T1000 (cell line): ENCODE results near the gene TPX2.

ENCODE experiments used
- DNase-seq: peaks from one replicate; lab custom pipeline; 2025; ENCODE audit warnings: mixed read lengths; lab: John Stamatoyannopoulos, UW

The TPX2 gene

DNA sequence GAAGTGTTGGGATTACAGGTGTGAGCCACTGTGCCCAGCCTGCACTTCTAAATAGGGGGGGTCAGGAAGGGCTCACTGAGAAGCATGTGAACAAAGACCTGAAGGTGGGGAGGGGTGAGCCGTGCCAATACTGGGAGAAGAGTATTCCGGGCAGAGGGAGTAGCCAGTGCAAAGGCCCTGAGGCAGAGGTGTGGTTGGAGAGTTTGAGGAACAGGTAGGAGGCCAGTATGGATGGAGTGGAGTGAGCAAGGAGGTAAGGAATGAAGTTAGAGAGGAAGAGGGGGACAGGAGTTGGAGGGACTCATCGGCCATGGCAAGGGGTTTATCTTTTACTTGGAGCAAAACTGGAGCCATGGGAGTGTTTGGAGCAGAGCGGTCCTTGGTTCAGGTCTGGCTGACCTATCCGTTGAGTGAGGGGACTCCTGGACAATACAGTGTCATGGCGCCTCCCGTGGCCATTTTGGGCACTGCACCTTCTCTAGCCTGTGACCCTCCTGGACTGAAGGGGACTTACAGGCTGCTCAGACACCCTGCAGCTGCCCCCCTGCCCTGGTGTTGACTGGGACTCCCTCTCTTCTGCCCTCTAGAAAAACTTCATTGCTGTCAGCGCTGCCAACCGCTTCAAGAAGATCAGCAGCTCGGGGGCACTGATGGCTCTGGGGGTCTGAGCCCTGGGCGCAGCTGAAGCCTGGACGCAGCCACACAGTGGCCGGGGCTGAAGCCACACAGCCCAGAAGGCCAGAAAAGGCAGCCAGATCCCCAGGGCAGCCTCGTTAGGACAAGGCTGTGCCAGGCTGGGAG is 94.2 kb downstream of the TPX2 start:
- DNase-seq = no peak

DNA sequence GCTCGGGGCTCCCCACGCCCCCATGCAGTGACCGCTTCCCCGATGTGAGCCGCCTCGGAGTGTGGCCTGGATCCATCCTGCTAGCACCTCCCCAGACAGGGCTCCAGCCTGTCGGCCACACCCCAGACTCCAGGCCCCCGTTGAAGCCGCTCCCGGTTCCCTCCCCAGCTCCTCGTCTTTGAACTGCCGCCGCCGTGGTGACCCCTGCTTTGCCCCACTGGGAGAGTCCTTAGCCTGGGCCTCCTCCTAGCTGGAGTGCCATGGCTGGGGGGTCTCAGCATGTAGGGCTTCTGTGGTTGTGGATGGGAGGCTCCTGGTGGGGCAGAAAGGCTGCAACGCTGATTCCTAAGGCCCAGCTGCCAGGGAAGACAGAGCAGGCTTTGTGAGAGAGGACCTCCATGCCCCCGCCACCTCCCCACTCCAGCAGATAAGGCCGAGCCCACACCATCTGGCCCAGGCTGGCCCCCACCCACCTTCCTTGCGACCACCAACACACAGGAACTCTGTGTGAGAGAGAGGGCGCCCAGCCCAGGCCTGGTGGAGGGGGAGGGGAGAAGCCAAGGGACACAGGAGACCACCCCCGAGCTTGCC is 94.9 kb downstream of the TPX2 start:
- no peak for DNase-seq

DNA sequence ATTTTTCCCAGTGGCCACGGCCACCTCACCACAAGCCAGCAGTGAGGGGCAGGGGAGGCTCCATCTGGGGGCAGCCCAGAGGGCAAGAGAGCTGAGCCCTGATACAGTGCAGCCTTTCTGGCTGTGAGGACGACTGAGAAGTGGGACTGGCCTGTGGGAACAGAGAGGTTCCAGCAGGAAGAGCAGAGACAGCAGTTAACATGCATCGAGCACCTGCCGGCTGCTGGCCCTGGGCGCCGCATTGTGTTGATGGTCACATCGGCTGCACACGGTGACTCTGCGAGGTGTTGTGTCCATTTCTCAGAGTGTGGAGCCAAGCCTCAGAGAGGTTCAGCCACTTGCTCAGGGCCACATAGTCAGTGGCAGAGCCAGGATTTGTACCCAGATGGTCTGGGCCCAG is 96.5 kb downstream of the TPX2 start:
- DNase-seq = no peak

DNA sequence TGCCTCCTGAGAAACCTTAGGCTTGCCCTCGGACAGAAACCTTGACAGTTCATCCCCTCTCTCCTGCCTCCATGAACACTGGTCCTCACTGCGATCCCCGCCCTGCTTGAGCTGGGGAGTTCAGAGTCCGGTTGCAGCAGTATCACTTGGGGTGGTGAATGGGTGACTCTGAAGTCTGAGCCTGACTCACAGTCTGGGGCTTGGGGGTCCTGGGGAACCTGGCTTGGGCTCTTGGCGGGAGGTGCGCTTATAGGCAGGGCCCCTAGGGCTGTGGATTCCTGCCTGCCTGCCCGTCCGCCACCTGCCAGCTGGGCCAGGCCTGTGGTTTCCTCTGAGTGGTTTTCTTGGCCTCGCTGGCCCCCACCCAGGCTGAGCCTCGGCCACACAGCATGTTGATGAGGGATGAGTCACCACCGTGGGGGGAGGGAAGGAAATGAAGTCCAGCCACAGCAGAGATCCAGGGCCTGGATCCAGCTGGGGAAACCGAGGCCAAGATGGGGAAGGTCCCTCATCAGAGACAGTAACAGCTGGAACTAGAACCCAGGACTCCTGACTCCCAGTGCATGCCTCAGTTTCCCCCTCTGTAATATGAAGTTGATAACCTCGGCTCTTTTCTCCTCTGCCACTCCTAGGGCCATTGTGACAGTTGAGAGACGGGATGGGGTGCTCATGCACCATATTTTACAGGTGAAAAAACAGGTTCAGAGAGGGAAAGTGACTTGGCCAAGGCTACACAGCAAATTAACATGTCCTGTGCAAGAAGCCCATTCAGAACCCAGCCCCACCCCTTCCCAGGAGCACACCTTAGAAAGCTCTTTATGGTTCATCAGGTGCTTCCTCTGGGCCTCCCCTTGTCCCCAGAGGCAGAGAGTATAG is 97.1 kb downstream of the TPX2 start:
- peak; percentile 72 for DNase-seq

GRCh38 chr20:31836853-31837608 is 97.9 kb downstream of the TPX2 start:
- no peak for DNase-seq

GRCh38 chr20:31837896-31838397 is 98.9 kb downstream of the TPX2 start:
- peak; percentile 11 for DNase-seq

DNA sequence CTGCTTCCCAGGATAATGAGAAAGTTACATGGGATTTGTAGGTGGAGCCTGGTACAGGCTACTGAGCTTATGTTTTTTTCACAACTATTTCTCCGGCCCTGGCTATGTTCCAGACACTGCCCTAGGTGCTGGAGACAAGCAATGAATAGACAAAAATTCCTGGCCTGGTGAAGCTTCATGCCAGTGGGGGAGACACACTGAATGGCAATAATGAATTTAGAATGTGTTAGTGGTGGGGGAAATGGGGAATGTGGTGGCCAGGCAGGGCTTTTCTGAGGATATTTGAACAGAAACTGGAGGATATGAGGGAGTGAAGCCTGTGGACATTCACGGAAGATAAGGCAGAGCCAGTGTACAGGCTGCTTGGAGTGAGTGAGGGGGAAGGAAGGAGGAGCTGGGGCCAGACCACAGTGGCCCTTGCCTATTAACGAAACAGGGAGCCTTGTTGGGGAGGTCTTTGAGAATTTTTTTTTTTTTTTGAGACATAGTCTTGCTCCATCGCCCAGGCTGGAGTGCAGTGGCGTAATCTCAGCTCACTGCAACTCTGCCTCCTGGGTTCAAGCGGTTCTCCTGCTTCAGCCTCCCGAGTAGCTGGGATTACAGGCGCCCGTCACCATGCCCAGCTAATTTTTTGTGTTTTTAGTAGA is 99.7 kb downstream of the TPX2 start:
- DNase-seq = no peak

DNA sequence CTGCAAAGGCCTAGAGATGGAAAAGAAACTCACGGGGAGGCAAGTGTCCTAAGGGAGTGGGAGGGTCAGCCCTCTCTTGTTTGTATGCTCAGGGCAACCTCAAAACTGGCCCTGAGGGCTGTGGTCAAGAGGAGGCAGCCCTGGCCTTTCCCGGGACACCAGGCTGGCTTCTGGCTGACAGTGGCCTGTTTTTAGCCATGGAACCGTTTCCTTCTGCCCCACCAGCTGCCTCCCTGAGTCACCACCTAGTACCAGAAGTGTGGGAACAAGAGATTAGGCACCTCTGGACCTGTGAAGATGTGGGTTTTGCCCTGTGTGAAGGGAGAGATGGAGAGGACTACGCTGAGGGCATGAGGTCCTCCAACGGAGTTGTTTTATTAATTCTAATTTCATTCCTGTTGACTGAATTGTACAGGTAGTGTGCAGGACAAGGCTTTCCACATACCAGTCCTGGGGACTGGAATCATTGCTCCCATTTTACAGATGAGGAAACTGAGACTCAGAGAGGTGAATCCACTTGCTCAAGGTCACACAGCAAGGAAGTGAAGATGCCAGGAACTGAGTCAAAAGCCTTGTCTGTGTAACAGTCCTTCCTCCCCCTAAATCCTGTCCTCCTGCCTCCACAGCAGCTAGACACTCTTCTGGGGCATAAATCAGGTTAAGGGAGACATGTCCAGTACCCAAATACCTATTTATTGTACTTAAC is 100.8 kb downstream of the TPX2 start:
- DNase-seq = no peak

DNA sequence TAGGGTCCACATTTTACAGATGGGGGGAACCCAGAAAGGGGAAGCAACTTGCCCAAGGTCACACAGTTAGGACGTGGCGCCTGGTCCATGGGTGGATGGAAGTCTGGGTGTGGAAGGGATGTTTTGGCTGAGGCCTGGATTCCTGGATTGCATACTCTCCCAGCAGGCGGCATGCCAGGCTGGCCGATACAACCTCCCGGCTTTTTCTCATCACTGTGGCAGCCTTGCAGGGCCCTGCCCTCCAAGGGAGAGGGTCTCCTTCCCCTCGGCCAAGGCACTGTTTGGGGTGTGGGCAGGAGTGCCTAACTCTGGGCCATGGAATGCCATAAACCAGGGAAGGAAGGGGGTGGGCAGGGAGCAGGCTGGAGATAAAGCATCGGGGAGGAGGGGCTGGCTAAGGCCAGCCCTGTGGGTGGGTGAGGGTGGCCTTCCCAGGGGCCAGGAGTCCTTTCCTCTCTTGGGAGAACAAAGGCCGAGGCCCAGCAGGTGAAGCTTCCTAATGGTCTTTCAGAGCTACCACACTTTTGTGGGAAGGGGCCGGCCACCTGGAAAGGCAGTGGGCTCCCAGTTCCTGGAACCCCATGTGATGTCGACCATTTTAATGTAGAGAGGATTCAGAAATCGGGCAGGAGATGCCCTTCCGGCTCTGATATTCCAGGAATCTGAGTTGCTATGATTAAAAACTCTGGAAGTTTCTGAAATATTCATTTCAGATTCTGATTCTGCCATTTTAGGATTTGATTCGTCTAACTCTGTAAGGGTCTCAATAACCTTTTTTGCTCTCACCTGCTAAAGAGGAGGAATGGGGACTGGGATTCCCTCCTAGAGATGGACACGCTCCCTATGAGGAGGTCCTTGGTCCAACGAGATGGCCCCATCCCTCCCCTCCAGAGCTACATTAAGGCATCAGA is 102.1 kb downstream of the TPX2 start:
- no peak for DNase-seq

GRCh38 chr20:31841928-31842327 is 102.8 kb downstream of the TPX2 start:
- DNase-seq = peak; percentile 46

DNA sequence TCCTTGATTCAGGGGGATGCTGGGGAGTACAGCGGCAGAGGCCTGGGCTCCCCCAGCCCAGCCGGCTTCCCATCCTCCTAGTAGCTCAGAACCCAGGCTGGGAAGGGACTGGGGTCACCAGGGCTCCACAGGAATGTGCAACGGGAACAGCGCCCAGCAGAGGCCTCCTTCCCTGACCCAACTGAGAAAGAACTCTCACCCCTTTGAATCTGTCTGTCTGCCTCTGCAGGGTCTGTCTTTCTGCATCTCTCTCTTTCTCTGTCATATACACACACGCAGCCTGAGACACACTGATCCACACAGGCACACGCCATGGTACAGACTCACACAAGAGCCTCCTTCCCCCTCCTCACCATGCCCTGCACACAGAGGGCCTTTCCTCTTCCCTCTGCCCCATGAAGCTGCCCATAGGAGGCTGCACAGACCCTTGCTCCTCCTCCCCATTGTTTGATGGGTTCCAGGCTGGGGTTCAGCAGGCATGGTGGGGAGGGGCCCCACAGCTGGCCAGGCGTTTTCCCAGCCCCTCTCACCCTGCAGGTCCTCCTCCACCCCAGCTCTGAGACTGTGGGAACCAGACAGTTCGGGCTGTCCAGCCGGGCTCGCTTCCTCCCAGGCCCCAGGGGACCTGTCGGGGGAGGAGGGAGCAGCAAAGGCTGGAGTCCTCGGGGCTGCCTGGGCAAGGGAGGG is 103.5 kb downstream of the TPX2 start:
- no peak for DNase-seq

- DNase-seq = no peak
Observed at GRCh38 chr20:31843288-31843687, 104.2 kb downstream of the TPX2 start.

GRCh38 chr20:31843881-31844280 is 104.8 kb downstream of the TPX2 start:
- DNase-seq = no peak

- DNase-seq = no peak
Observed at GRCh38 chr20:31844737-31845299, 105.7 kb downstream of the TPX2 start.

DNA sequence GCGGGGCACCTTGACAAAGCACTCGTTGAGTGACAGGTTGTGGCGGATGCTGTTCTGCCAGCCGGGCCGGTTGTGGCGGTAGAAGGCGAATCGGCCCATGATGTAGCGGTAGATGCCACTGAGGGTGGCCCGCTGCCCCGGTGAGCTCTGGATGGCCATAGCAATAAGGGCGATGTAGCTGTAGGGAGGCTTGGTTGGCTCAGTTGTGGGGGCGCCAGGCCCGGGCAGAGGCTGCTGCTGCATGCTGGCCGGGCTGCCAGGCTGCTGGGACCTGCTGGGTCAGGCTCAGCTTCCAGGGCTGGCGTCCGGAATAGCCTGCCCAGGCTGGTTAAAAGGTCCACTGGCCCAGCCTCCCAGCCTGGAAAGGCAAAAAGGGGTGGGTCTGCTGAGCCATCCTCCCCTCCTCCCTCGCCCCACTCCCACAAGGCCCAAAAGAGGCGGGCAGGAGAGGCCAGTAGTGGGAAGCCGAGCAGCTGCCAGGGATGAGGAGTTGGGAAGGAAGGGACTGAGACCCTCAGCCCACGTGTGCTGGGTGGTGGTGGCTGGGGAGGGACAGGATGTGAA is 106.3 kb downstream of the TPX2 start, which contains the start of gene FOXS1:
FOXS1 (minus strand) TSS at position 305 of the 564 bp plus-strand sequence; CDS start at position 243, 62 bp downstream.
- DNase-seq = no peak

GRCh38 chr20:31846793-31847138 is 107.7 kb downstream of the TPX2 start:
- no peak for DNase-seq

DNA sequence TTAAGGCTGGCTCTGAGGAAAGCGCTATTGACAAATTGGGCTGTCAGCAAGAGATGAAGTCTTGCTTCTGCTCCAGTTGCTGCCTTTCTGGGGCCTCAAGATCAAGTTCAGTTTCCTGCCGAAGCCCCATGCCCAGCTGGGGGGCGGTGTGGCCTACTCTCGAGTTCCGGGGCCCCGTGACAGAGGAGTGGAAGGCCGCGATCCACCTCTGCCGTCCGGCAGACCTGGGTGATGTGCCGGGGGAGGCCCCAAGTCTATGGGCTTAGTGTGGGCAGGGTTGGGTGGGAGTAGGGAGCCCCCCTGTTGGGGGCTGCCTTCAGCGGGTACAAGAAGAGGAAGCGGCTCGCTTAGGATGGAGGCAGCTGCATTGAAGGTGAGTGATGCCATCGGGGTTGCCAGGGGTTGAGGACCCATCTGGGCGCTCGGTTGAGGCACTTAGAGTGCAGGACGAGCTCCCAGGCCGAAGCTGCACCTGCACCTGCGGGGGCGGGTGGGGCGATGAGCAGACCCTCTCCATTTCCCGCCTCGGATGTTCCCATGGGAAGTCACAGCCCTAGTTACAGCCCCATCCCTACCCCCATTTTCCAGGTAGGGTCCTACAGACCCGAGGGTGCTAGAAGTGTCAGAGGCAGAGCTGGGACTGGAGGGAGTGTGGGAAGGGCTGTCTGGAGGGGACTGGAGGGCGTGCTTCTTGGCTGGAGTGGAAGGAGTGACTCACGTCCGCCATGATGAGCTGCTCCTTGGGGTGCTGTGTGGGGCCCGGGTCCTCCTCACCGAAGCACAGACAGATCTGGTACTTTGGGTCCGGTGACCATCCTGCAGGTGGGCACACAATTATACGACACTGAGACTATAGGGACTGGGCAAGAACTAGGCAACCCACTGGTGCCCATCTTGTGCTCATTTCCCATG is 109.3 kb downstream of the TPX2 start:
- DNase-seq = no peak
